SU-DHL-6 (cell line): ENCODE measurements around the gene TEX264.

Source experiments
- H2AFZ ChIP-seq: fragments of 200-600 bp; sonication (generic); 2 replicates; pipeline ENCODE4 v1.6.1; 2014; ENCODE audit warnings: low read depth, mild to moderate bottlenecking, moderate library complexity, mixed read lengths, antibody characterized with exemption, low read length; ENCODE audit not compliant: severe bottlenecking
- H3F3A ChIP-seq: fragments of 200-600 bp; shearing (Covaris generic); 2 replicates; pipeline ENCODE4 v1.6.0; 2016; ENCODE audit warnings: antibody characterized with exemption, mild to moderate bottlenecking; ENCODE audit not compliant: insufficient read depth
- H3K27ac ChIP-seq: fragments of 200-600 bp; sonication (generic); 2 replicates; pipeline ENCODE4 v1.5.1; 2016; ENCODE audit warnings: low read depth, mild to moderate bottlenecking, low read length, moderate library complexity, mixed read lengths
- H3K27me3 ChIP-seq: fragments of 200-600 bp; sonication (generic), shearing (Covaris generic); 2 replicates; pipeline ENCODE4 v1.6.0; 2014; ENCODE audit warnings: mild to moderate bottlenecking, low read length
- H3K36me3 ChIP-seq: fragments of 200-600 bp; sonication (generic); 2 replicates; pipeline ENCODE4 v1.6.1; 2014; ENCODE audit warnings: mild to moderate bottlenecking, low read length, mixed read lengths
- H3K4me2 ChIP-seq: fragments of 300-600, 200-600 bp; shearing (Covaris generic), sonication (generic); 2 replicates; pipeline ENCODE4 v1.6.0; 2014; ENCODE audit warnings: low read length, low read depth, mild to moderate bottlenecking; ENCODE audit not compliant: poor library complexity, severe bottlenecking
- H3K4me3 ChIP-seq: fragments of 200-600 bp; sonication (generic); 2 replicates; pipeline ENCODE4 v1.5.1; 2014; ENCODE audit warnings: antibody characterized with exemption, low read length, mild to moderate bottlenecking, mixed read lengths; ENCODE audit not compliant: insufficient read depth, poor library complexity, severe bottlenecking
- H3K79me2 ChIP-seq: fragments of 200-600 bp; sonication (generic); 2 replicates; pipeline ENCODE4 v1.6.1; 2014; ENCODE audit warnings: mild to moderate bottlenecking, low read length, moderate library complexity; ENCODE audit not compliant: insufficient read depth
- H3K9ac ChIP-seq: fragments of 200-600 bp; sonication (generic); 2 replicates; pipeline ENCODE4 v1.7.0; 2014; ENCODE audit warnings: mild to moderate bottlenecking, low read length
- H3K9me2 ChIP-seq: fragments of 200-600 bp; sonication (generic); replicated peaks from 2 replicates; pipeline ENCODE4 v1.6.1; 2014; ENCODE audit warnings: low read length; ENCODE audit not compliant: insufficient read depth
- H3K9me3 ChIP-seq: fragments of 200-600 bp; sonication (generic); 2 replicates; pipeline ENCODE4 v1.6.1; 2014; ENCODE audit warnings: low read length, mixed read lengths; ENCODE audit not compliant: insufficient read depth
- H4K20me1 ChIP-seq: fragments of 200-600 bp; sonication (generic); 2 replicates; pipeline ENCODE4 v1.6.1; 2014; ENCODE audit warnings: low read depth, mild to moderate bottlenecking, antibody characterized with exemption, low read length, moderate library complexity, mixed read lengths
- EZH2phosphoT487 ChIP-seq: fragments of 200-600 bp; sonication (generic), shearing (Covaris generic); conservative IDR thresholded peaks from 2 replicates; pipeline ENCODE4 v1.6.1; 2018; ENCODE audit warnings: mild to moderate bottlenecking, antibody characterized with exemption, low read length, moderate library complexity, mixed read lengths
- TF ChIP-seq, protein P1 (sequence below): fragments of 200-600 bp; sonication (generic); IDR thresholded peaks from one replicate; pipeline ENCODE4 v1.5.1; 2017; ENCODE audit warnings: antibody characterized with exemption, mild to moderate bottlenecking, low read length, moderate library complexity; ENCODE audit not compliant: insufficient read depth, poor library complexity, severe bottlenecking

The TEX264 gene

GRCh38 chr3:51684971-51685751 lies 14.1 kb downstream of the TEX264 start:
- no peak overlapping the region for H3K4me3 ChIP-seq
- peaks cover 7% of the 10 kb centered on the region; the same call in 1 of the 2 replicates for H3K79me2 ChIP-seq
- H3K36me3 ChIP-seq = no peaks in the 10 kb centered on the region
- no peak overlapping the region for H3K4me2 ChIP-seq
- no peak overlapping the region for H3K9ac ChIP-seq
- H3K9me2 ChIP-seq = no peaks in the 10 kb centered on the region
- H4K20me1 ChIP-seq = no peaks in the 10 kb centered on the region
- H3K27me3 ChIP-seq = no peaks in the 10 kb centered on the region
- H2AFZ ChIP-seq = no peak overlapping the region
- H3F3A ChIP-seq = 0 out of 2 replicates have a peak, but pooled peaks cover 4% of the 10 kb centered on the region
- H3K9me3 ChIP-seq = no peaks in the 10 kb centered on the region
- TF ChIP-seq, protein P1, sequence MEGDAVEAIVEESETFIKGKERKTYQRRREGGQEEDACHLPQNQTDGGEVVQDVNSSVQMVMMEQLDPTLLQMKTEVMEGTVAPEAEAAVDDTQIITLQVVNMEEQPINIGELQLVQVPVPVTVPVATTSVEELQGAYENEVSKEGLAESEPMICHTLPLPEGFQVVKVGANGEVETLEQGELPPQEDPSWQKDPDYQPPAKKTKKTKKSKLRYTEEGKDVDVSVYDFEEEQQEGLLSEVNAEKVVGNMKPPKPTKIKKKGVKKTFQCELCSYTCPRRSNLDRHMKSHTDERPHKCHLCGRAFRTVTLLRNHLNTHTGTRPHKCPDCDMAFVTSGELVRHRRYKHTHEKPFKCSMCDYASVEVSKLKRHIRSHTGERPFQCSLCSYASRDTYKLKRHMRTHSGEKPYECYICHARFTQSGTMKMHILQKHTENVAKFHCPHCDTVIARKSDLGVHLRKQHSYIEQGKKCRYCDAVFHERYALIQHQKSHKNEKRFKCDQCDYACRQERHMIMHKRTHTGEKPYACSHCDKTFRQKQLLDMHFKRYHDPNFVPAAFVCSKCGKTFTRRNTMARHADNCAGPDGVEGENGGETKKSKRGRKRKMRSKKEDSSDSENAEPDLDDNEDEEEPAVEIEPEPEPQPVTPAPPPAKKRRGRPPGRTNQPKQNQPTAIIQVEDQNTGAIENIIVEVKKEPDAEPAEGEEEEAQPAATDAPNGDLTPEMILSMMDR = no peak
- TF ChIP-seq EZH2phosphoT487 = no peak
- no peak overlapping the region for H3K27ac ChIP-seq

GRCh38 chr3:51686056-51686455 lies 15.0 kb downstream of the TEX264 start:
- H3K9ac ChIP-seq = no peak overlapping the region
- no peaks in the 10 kb centered on the region for H3K9me2 ChIP-seq
- H3K9me3 ChIP-seq = no peaks in the 10 kb centered on the region
- no peaks in the 10 kb centered on the region for H3K36me3 ChIP-seq
- H3F3A ChIP-seq = 0 out of 2 replicates have a peak, but pooled peaks cover 4% of the 10 kb centered on the region
- H3K4me3 ChIP-seq = no peak overlapping the region
- TF ChIP-seq, protein P1 = no peak
- no peak for TF ChIP-seq EZH2phosphoT487
- no peak overlapping the region for H3K4me2 ChIP-seq
- no peaks in the 10 kb centered on the region for H3K27me3 ChIP-seq
- peaks cover 7% of the 10 kb centered on the region; the same call in 1 of the 2 replicates for H3K79me2 ChIP-seq
- H4K20me1 ChIP-seq = no peaks in the 10 kb centered on the region
- H3K27ac ChIP-seq = no peak overlapping the region
- H2AFZ ChIP-seq = no peak overlapping the region

DNA sequence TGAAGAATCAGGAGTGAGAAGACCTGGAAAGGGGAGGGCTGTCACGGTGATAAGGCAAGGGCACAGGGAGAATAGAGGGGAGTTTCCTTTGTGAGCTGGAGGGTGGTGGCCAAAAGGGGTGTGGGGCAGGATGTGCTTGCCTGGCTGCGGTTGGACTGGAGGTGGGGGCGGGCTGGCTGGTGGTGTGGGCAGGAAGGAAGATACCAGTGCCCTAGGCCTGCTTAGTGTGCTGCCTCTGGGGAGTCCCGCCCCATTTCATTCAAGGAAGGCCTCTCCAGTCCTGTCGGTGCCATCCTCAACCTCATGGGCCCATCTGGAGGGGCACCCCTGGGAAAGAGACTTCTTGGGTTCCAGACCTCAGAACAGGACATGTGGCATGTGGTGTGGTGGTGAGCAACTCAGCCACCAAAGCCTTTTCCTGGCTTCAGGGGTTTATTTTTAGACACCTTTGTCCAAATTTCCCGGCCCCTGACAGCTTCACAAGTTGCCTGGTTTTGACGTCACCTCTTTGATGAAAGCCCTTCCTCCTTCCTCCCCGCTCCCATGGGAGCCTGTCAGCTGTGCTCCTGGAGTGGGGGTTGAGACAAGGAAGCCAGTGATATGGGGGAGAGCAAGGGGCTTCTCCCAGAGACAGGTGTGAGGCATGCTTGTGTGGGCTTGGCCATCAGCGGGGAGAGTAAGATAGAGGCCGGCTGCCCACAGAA lies 15.6 kb downstream of the TEX264 start:
- Histone ChIP-seq H3K9me3 (no peaks in the 10 kb centered on the region), H3K27me3 (no peaks in the 10 kb centered on the region), H4K20me1 (no peaks in the 10 kb centered on the region), H3K36me3 (no peaks in the 10 kb centered on the region), H3K27ac (no peak overlapping the region), H3K79me2 (peaks cover 7% of the 10 kb centered on the region; the same call in 1 of the 2 replicates), H3K4me2 (no peak overlapping the region), H3K9ac (no peak overlapping the region; the same call in 1 of the 2 replicates), H3K9me2 (no peaks in the 10 kb centered on the region), H3K4me3 (no peak overlapping the region), H2AFZ (no peak overlapping the region), H3F3A (0 out of 2 replicates have a peak, but pooled peaks cover 3% of the 10 kb centered on the region)
- TF ChIP-seq, protein P1 = no peak
- no peak for TF ChIP-seq EZH2phosphoT487
